ENCODE results near the gene GADL1.

DNA sequence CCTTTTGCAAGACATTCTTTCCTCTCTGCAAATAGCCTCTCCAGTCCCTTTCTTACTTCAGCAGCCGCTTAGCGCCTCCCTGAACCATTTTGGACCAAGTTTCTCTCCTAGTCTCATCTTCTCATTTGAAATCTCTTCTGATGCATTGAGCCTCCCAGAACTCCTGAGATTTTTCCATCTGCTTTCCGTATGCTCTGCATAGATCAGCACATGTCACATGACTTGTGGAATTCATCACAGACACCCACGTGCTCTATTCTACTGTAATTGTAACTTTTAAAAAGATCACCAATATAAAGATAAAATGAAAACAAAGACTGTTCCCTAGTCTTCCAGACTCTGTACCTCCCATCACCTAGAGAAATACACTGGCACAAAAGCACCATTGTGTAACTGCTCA lies 100.7 kb downstream of the GADL1 start:
- TF ChIP-seq, protein P1, sequence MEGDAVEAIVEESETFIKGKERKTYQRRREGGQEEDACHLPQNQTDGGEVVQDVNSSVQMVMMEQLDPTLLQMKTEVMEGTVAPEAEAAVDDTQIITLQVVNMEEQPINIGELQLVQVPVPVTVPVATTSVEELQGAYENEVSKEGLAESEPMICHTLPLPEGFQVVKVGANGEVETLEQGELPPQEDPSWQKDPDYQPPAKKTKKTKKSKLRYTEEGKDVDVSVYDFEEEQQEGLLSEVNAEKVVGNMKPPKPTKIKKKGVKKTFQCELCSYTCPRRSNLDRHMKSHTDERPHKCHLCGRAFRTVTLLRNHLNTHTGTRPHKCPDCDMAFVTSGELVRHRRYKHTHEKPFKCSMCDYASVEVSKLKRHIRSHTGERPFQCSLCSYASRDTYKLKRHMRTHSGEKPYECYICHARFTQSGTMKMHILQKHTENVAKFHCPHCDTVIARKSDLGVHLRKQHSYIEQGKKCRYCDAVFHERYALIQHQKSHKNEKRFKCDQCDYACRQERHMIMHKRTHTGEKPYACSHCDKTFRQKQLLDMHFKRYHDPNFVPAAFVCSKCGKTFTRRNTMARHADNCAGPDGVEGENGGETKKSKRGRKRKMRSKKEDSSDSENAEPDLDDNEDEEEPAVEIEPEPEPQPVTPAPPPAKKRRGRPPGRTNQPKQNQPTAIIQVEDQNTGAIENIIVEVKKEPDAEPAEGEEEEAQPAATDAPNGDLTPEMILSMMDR (IDR thresholded peaks at IDR 0.05; ENCODE audit: insufficient read depth, low read length) = no peak
- TF ChIP-seq POLR2AphosphoS5 (IDR thresholded peaks at IDR 0.05; ENCODE audit: low read depth) (no peak), GABPA (IDR thresholded peaks at IDR 0.05; ENCODE audit: low read depth) (no peak)
- TF ChIP-seq, protein P2, sequence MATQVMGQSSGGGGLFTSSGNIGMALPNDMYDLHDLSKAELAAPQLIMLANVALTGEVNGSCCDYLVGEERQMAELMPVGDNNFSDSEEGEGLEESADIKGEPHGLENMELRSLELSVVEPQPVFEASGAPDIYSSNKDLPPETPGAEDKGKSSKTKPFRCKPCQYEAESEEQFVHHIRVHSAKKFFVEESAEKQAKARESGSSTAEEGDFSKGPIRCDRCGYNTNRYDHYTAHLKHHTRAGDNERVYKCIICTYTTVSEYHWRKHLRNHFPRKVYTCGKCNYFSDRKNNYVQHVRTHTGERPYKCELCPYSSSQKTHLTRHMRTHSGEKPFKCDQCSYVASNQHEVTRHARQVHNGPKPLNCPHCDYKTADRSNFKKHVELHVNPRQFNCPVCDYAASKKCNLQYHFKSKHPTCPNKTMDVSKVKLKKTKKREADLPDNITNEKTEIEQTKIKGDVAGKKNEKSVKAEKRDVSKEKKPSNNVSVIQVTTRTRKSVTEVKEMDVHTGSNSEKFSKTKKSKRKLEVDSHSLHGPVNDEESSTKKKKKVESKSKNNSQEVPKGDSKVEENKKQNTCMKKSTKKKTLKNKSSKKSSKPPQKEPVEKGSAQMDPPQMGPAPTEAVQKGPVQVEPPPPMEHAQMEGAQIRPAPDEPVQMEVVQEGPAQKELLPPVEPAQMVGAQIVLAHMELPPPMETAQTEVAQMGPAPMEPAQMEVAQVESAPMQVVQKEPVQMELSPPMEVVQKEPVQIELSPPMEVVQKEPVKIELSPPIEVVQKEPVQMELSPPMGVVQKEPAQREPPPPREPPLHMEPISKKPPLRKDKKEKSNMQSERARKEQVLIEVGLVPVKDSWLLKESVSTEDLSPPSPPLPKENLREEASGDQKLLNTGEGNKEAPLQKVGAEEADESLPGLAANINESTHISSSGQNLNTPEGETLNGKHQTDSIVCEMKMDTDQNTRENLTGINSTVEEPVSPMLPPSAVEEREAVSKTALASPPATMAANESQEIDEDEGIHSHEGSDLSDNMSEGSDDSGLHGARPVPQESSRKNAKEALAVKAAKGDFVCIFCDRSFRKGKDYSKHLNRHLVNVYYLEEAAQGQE (IDR thresholded peaks at IDR 0.05; ENCODE audit: insufficient replicate concordance, low read depth) = no peak

Measured in HL-60 (cell line).